Testis (tissue), 3 donors: Measurements from ENCODE around the gene APOL5. TPM values are rescaled to one million over a fixed set of nuclear protein-coding genes. Genes with fewer than 3 reads are reported as not detected.

Source experiments
- DNase-seq: peaks from one replicate; pipeline ENCODE4 v3.0.0-alpha.2; 2019
- H3K27ac ChIP-seq, 2 donors: fragments of 200-600 bp; sonication (generic); one replicate each; pipeline ENCODE4 v1.5.1; 2019
- H3K27me3 ChIP-seq: fragments of 200-600 bp; sonication (generic); one replicate; pipeline ENCODE4 v1.5.1; 2019
- H3K36me3 ChIP-seq: fragments of 200-600 bp; sonication (generic); one replicate; pipeline ENCODE4 v1.5.1; 2017; ENCODE audit warnings: low read depth; ENCODE audit errors: missing control alignments
- H3K4me1 ChIP-seq: fragments of 200-600 bp; sonication (generic); one replicate; pipeline ENCODE4 v1.5.1; 2019
- H3K4me3 ChIP-seq, 2 donors: fragments of 200-600 bp; sonication (generic); one replicate each; pipeline ENCODE4 v1.5.1; 2017 to 2019
- H3K9me3 ChIP-seq: fragments of 200-600 bp; sonication (generic); one replicate; pipeline ENCODE4 v1.5.1; 2017
- POLR2A ChIP-seq: fragments of 450-650 bp; IDR thresholded peaks from one replicate; pipeline ENCODE4 v1.6.1; 2017; ENCODE audit warnings: antibody characterized with exemption, mild to moderate bottlenecking, moderate library complexity
- WGBS, 2 donors: methylation state at CpG; one replicate each; pipeline ENCODE4 v1.1.5; 2018; 5-methylcytosine and 5-hydroxymethylcytosine counted together
- intact Hi-C: fragments of 100-400 bp; cut with DNase I; formaldehyde crosslinking; loops from one replicate; pipeline ENCODE4 v1.15.1; 2023; ENCODE audit warnings: low total_unique reads
- polyA plus RNA-seq: library from polyadenylated mRNA; stranded (reverse); fragments of 350-450 nt; fragmentation: Illumina TruSeq; extraction: RNeasy Lipid Tissue Mini Kit (QIAGEN cat#74804); gene quantifications from one replicate; pipeline ENCODE4 v1.2.3, GENCODE V29; 2014; ENCODE audit warnings: low read depth, low replicate concordance; ENCODE audit not compliant: insufficient read depth
- total RNA-seq, 2 donors: library from RNA; depleted of rRNA; stranded (reverse); fragments of >200 nt; gene quantifications; one replicate each; pipeline ENCODE4 v1.2.3, GENCODE V29; 2016
- TF ChIP-seq, protein P1 (sequence below), 3 experiments: fragments of 450-650 bp in 2 of 3; fragments of 200-600 bp in 1 of 3; sonication (generic) in 1 of 3; IDR thresholded peaks; one replicate each; pipeline ENCODE4 v1.5.1; 2016 to 2019; ENCODE audit warnings: antibody characterized with exemption in 3 of 3, mild to moderate bottlenecking in 2 of 3, moderate library complexity in 1 of 3

Gene APOL5
- total and polyA plus RNA-seq, 3 donors from 2014 or later: 0.31 to 0.74 TPM; not detected in 1

DNA sequence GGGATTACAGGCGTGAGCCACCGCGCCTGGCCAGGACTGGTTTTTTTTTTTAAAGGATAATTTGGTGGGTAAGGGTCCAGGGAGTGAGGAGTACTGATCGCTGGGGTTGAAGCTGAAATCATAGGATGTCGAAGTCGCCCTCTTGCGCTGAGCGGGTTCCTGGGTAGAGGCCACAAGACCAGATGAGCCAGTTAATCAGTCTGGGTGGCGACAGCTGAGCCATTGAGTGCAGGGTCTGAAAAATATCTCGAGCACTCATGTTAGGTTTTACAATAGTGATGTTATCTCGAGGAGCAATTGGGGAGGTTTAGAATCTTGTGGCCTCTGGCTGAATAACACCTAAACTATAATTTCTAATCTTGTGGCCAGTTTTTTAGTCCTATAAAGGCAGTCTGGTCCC is 7.8 kb downstream of the APOL5 start:
- H3K27ac ChIP-seq: no peak overlapping the region
- intact Hi-C loops: no loop called here
- H3K27me3 ChIP-seq: no peaks in the 10 kb centered on the region
- no peaks in the 10 kb centered on the region for H3K4me1 ChIP-seq
- no peak overlapping the region for H3K4me3 ChIP-seq
- no peaks in the 10 kb centered on the region for H3K36me3 ChIP-seq
- 86 to 88% methylated on average over 10 to 11 of the region's 11 CpGs for WGBS, 2 donors
- TF ChIP-seq, protein P1, sequence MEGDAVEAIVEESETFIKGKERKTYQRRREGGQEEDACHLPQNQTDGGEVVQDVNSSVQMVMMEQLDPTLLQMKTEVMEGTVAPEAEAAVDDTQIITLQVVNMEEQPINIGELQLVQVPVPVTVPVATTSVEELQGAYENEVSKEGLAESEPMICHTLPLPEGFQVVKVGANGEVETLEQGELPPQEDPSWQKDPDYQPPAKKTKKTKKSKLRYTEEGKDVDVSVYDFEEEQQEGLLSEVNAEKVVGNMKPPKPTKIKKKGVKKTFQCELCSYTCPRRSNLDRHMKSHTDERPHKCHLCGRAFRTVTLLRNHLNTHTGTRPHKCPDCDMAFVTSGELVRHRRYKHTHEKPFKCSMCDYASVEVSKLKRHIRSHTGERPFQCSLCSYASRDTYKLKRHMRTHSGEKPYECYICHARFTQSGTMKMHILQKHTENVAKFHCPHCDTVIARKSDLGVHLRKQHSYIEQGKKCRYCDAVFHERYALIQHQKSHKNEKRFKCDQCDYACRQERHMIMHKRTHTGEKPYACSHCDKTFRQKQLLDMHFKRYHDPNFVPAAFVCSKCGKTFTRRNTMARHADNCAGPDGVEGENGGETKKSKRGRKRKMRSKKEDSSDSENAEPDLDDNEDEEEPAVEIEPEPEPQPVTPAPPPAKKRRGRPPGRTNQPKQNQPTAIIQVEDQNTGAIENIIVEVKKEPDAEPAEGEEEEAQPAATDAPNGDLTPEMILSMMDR (IDR thresholded peaks at IDR 0.05): no peak
- TF ChIP-seq POLR2A: no peak
- no peak for DNase-seq
- H3K9me3 ChIP-seq: no peaks in the 10 kb centered on the region

- TF ChIP-seq, protein P1 (IDR thresholded peaks at IDR 0.05): no peak
- TF ChIP-seq POLR2A: no peak
- Histone ChIP-seq H3K27ac (no peak overlapping the region), H3K4me1 (no peaks in the 10 kb centered on the region), H3K36me3 (no peaks in the 10 kb centered on the region), H3K4me3 (no peak overlapping the region), H3K27me3 (no peaks in the 10 kb centered on the region), H3K9me3 (no peaks in the 10 kb centered on the region)
- no peak for DNase-seq
- WGBS, 2 donors: 90 to 94% methylated on average over 6 of the region's 6 CpGs
- intact Hi-C loops: no loop called here
These were observed 8.7 kb downstream of the APOL5 start for GRCh38 chr22:35726398-35726797.

DNA sequence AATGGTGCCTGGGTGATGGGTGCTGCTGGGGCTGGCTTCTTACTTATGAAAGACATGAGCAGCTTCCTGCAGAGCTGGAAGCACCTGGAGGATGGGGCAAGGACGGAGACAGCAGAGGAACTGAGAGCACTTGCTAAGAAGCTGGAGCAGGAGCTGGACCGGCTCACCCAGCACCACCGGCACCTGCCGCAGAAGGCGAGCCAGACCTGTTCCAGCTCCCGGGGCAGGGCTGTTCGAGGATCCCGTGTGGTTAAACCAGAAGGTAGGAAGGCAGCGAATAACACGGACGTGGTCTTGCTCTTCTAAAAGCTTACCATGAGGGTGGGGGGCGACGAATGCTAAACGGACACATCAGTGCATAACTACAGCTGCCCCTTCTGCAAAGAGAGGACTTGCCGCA is 9.3 kb downstream of the APOL5 start:
- H3K27ac ChIP-seq: no peak overlapping the region
- DNase-seq: no peak
- no peak for TF ChIP-seq POLR2A
- TF ChIP-seq, protein P1 (IDR thresholded peaks at IDR 0.05): no peak
- 63 to 80% methylated on average over 13 to 15 of the region's 15 CpGs for WGBS, 2 donors
- no peaks in the 10 kb centered on the region for H3K9me3 ChIP-seq
- no peaks in the 10 kb centered on the region for H3K27me3 ChIP-seq
- intact Hi-C loops: no loop called here
- no peak overlapping the region for H3K4me3 ChIP-seq
- H3K36me3 ChIP-seq: no peaks in the 10 kb centered on the region
- H3K4me1 ChIP-seq: no peaks in the 10 kb centered on the region

DNA sequence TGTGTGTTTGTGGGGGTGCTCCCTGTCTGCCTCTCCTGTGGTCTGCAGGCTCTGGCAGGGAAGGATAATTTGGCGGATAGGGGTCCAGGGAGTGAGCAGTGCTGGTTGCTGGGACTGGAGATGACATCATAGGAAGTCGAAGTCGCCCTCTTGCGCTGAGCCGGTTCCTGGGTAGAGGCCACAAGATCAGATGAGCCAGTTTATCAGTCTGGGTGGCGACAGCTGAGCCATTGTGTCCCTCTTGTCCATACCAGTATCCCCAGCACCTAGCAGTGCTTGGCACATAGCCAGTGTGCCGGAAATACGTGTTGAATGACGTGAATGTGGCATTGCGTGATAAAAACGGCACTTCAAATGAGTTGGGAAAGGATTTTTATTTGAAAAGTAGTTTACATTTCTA is 9.8 kb downstream of the APOL5 start:
- H3K4me1 ChIP-seq: no peaks in the 10 kb centered on the region
- H3K4me3 ChIP-seq: peak overlapping the region; percentile 21 to 25
- peak; percentile 24 for DNase-seq
- no peak overlapping the region for H3K27ac ChIP-seq
- no peaks in the 10 kb centered on the region for H3K36me3 ChIP-seq
- WGBS, 2 donors: 49 to 71% methylated on average over 11 of the region's 11 CpGs
- H3K9me3 ChIP-seq: no peaks in the 10 kb centered on the region
- intact Hi-C loops: no loop called here
- H3K27me3 ChIP-seq: no peaks in the 10 kb centered on the region
- TF ChIP-seq, protein P1 (IDR thresholded peaks at IDR 0.05): no peak
- no peak for TF ChIP-seq POLR2A

DNA sequence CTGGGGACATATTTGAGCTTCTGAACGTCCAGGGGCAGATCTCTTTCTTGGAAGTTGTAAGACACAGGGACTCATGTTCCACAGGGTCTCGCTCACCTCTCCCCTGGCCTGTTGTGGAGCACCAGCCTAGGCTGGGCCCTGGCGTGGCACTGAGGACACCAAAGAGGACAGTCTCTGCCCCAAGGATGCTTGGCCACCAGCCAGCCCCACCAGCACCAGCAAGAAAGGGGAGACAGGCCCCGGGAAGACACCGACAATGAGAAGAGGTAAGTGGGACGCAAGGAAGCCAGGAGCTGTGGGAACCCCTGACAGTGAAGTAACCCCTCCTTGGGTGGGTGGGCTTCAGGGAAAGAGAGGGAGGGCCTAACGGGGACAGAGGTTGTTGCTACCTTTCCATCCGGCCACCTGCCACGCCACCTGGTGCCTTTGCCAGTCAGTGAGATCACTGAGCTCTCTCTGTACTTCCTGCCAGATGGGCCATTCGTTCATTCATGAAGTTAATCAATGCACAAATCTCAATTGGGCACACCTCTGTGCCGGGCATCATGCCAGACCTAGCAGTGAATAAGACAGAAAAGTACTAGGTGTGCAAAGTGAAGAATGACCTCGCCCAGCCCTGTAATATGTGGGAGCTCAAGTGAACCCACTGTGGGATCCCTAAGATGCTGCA is 11.1 kb downstream of the APOL5 start:
- Histone ChIP-seq H3K36me3 (no peaks in the 10 kb centered on the region), H3K27ac (no peak overlapping the region), H3K27me3 (no peaks in the 10 kb centered on the region), H3K9me3 (no peaks in the 10 kb centered on the region), H3K4me1 (peaks cover 5% of the 10 kb centered on the region), H3K4me3 (peak overlapping the region in 1 of 2 donors; percentile 21)
- no peak for DNase-seq
- TF ChIP-seq, protein P1 (IDR thresholded peaks at IDR 0.05): no peak
- TF ChIP-seq POLR2A: no peak
- WGBS, 2 donors: 76 to 82% methylated on average over 11 to 12 of the region's 12 CpGs
- intact Hi-C loops: no loop called here
